Ureter (tissue), 1 donor: Measurements from ENCODE around the gene FRMD6. TPM values are rescaled to one million over a fixed set of nuclear protein-coding genes. Genes with fewer than 3 reads are reported as not detected.

Experiments
- DNase-seq: peaks from one replicate; pipeline ENCODE4 v3.0.0-alpha.2; 2020; ENCODE audit warnings: low spot score
- total RNA-seq: library from RNA; stranded (reverse); gene quantifications from one replicate; pipeline ENCODE4 v1.2.4, GENCODE V29; 2023
- donor health status: DM: yes; HTN: yes; CAD: no.

FRMD6 gene
- total RNA-seq, 1 donor from 2014 or later = 112 TPM

GRCh38 chr14:51666826-51667225 lies 15.1 kb downstream of the FRMD6 start:
- DNase-seq = no peak

GRCh38 chr14:51668870-51669269 lies 17.2 kb downstream of the FRMD6 start:
- no peak for DNase-seq

GRCh38 chr14:51674294-51675002 lies 22.7 kb downstream of the FRMD6 start:
- DNase-seq = no peak

- DNase-seq = no peak
Observed at GRCh38 chr14:51676549-51676948, 24.8 kb downstream of the FRMD6 start.

GRCh38 chr14:51677266-51677665 lies 25.6 kb downstream of the FRMD6 start:
- DNase-seq = no peak

- no peak for DNase-seq
Observed at GRCh38 chr14:51677738-51678137, 26.0 kb downstream of the FRMD6 start.

GRCh38 chr14:51680031-51680430 lies 28.3 kb downstream of the FRMD6 start:
- no peak for DNase-seq

- DNase-seq = no peak
Observed at GRCh38 chr14:51681411-51681810, 29.7 kb downstream of the FRMD6 start.

- DNase-seq = no peak
Observed at GRCh38 chr14:51682411-51682810, 30.7 kb downstream of the FRMD6 start.

- no peak for DNase-seq
Observed at GRCh38 chr14:51684760-51685159, 33.0 kb downstream of the FRMD6 start.

- no peak for DNase-seq
Observed at GRCh38 chr14:51691176-51691575, 39.5 kb downstream of the FRMD6 start.

- no peak for DNase-seq
Observed at GRCh38 chr14:51692646-51693045, 40.9 kb downstream of the FRMD6 start.

GRCh38 chr14:51697848-51698247 lies 46.1 kb downstream of the FRMD6 start:
- DNase-seq = no peak

GRCh38 chr14:51701951-51702350 lies 50.2 kb downstream of the FRMD6 start:
- DNase-seq = no peak

GRCh38 chr14:51703787-51704186 lies 52.1 kb downstream of the FRMD6 start:
- DNase-seq = no peak

GRCh38 chr14:51704545-51704944 lies 52.8 kb downstream of the FRMD6 start:
- DNase-seq = no peak

- DNase-seq = no peak
Observed at GRCh38 chr14:51707327-51707726, 55.6 kb downstream of the FRMD6 start.

- no peak for DNase-seq
Observed at GRCh38 chr14:51711505-51711904, 59.8 kb downstream of the FRMD6 start.

GRCh38 chr14:51715250-51715649 lies 63.5 kb downstream of the FRMD6 start:
- no peak for DNase-seq

- no peak for DNase-seq
Observed at GRCh38 chr14:51715742-51716141, 64.0 kb downstream of the FRMD6 start.

GRCh38 chr14:51716610-51717009 lies 64.9 kb downstream of the FRMD6 start:
- no peak for DNase-seq

- no peak for DNase-seq
Observed at GRCh38 chr14:51717766-51718165, 66.1 kb downstream of the FRMD6 start.

GRCh38 chr14:51719955-51720354 lies 68.2 kb downstream of the FRMD6 start:
- no peak for DNase-seq

GRCh38 chr14:51723990-51724389 lies 72.3 kb downstream of the FRMD6 start:
- no peak for DNase-seq
